H9 (cell line): Measurements from ENCODE around the gene CORO7. TPM values are rescaled to one million over a fixed set of nuclear protein-coding genes. Genes with fewer than 3 reads are reported as not detected.
A peak's percentile ranks its signal among the peaks of the same experiment; 100 is the strongest.

Experiments
- DNase-seq: peaks from one replicate; pipeline ENCODE4 v3.0.0-alpha.2; 2017
- H2AFZ ChIP-seq: one replicate; pipeline ENCODE4 v1.6.1; 2013; ENCODE audit warnings: mild to moderate bottlenecking, low read length, control low read depth, moderate library complexity
- H2AK5ac ChIP-seq: 2 replicates; pipeline ENCODE4 v1.6.1; 2013; ENCODE audit warnings: low read length, control low read depth, mixed read lengths; ENCODE audit not compliant: insufficient read length
- H2BK120ac ChIP-seq: one replicate; pipeline ENCODE4 v1.6.1; 2013; ENCODE audit warnings: low read depth, mild to moderate bottlenecking, low read length, control low read depth, inconsistent platforms; ENCODE audit not compliant: poor library complexity, severe bottlenecking
- H2BK12ac ChIP-seq: 2 replicates; pipeline ENCODE4 v1.6.1; 2013; ENCODE audit warnings: low read length, control low read depth, mixed read lengths, low read depth; ENCODE audit not compliant: insufficient read length
- H2BK15ac ChIP-seq: 2 replicates; pipeline ENCODE4 v1.6.1; 2013; ENCODE audit warnings: low read depth, low read length, control low read depth
- H2BK20ac ChIP-seq: one replicate; pipeline ENCODE4 v1.6.1; 2013; ENCODE audit warnings: low read depth, mild to moderate bottlenecking, low read length, control low read depth, inconsistent platforms; ENCODE audit not compliant: poor library complexity, severe bottlenecking
- H2BK5ac ChIP-seq: 2 replicates; pipeline ENCODE4 v1.6.1; 2013; ENCODE audit warnings: low read length, control low read depth, mixed read lengths; ENCODE audit not compliant: insufficient read length
- H3K14ac ChIP-seq: 2 replicates; pipeline ENCODE4 v1.6.1; 2013; ENCODE audit warnings: low read length, control low read depth; ENCODE audit not compliant: insufficient read depth
- H3K18ac ChIP-seq: 2 replicates; pipeline ENCODE4 v1.6.1; 2013; ENCODE audit warnings: low read depth, mild to moderate bottlenecking, mixed read lengths, low read length, control low read depth; ENCODE audit not compliant: insufficient read length
- H3K23ac ChIP-seq: 2 replicates; pipeline ENCODE4 v1.6.1; 2013; ENCODE audit warnings: low read length, control low read depth, mixed read lengths, low read depth; ENCODE audit not compliant: insufficient read length
- H3K23me2 ChIP-seq: 2 replicates; pipeline ENCODE4 v1.6.1; 2013; ENCODE audit warnings: low read depth, mild to moderate bottlenecking, mixed read lengths, low read length, control low read depth; ENCODE audit not compliant: insufficient read length, poor library complexity, severe bottlenecking
- H3K27ac ChIP-seq: 2 replicates; pipeline ENCODE4 v1.5.1; 2013; ENCODE audit warnings: low read length, control low read depth, mixed read lengths, low read depth; ENCODE audit not compliant: insufficient read length
- H3K27me3 ChIP-seq: 2 replicates; pipeline ENCODE4 v1.6.1; 2013; ENCODE audit warnings: low read length, control low read depth, inconsistent platforms; ENCODE audit not compliant: insufficient read depth
- H3K4ac ChIP-seq: 2 replicates; pipeline ENCODE4 v1.6.1; 2013; ENCODE audit warnings: low read depth, mild to moderate bottlenecking, control low read depth, inconsistent platforms, low read length, moderate library complexity
- H3K4me1 ChIP-seq: 2 replicates; pipeline ENCODE4 v1.6.1; 2013; ENCODE audit warnings: low read length, control low read depth, inconsistent platforms; ENCODE audit not compliant: insufficient read depth
- H3K4me2 ChIP-seq: 2 replicates; pipeline ENCODE4 v1.6.1; 2013; ENCODE audit warnings: low read length, control low read depth, mixed read lengths; ENCODE audit not compliant: insufficient read length, insufficient read depth
- H3K56ac ChIP-seq: 2 replicates; pipeline ENCODE4 v1.6.1; 2013; ENCODE audit warnings: low read depth, mild to moderate bottlenecking, mixed read lengths, low read length, control low read depth; ENCODE audit not compliant: insufficient read length
- H3K79me1 ChIP-seq: 2 replicates; pipeline ENCODE4 v1.6.1; 2013; ENCODE audit warnings: low read depth, mild to moderate bottlenecking, moderate library complexity, low read length, control low read depth, inconsistent platforms; ENCODE audit not compliant: insufficient read depth, poor library complexity, severe bottlenecking
- H3K79me2 ChIP-seq: 2 replicates; pipeline ENCODE4 v1.6.1; 2013; ENCODE audit warnings: low read length, control low read depth, inconsistent platforms; ENCODE audit not compliant: insufficient read depth
- H3K9ac ChIP-seq: 2 replicates; pipeline ENCODE4 v1.6.1; 2013; ENCODE audit warnings: low read length, control low read depth, mixed read lengths; ENCODE audit not compliant: insufficient read length; ENCODE audit errors: extremely low read depth
- H3K9me3 ChIP-seq: one replicate; pipeline ENCODE4 v1.6.1; 2013; ENCODE audit warnings: low read depth, low read length, inconsistent platforms; ENCODE audit not compliant: control insufficient read depth
- H3T11ph ChIP-seq: one replicate; pipeline ENCODE4 v1.6.1; 2013; ENCODE audit warnings: mild to moderate bottlenecking, low read length, control low read depth, inconsistent platforms
- H4K20me1 ChIP-seq: one replicate; pipeline ENCODE4 v1.6.1; 2013; ENCODE audit not compliant: control insufficient read depth, insufficient read length, insufficient read depth
- H4K5ac ChIP-seq: 2 replicates; pipeline ENCODE4 v1.6.1; 2013; ENCODE audit warnings: low read depth, mild to moderate bottlenecking, mixed read lengths, low read length, control low read depth; ENCODE audit not compliant: insufficient read length
- H4K8ac ChIP-seq: replicated peaks from 2 replicates; pipeline ENCODE4 v1.6.1; 2013; ENCODE audit warnings: low read length, control low read depth, mixed read lengths, low read depth; ENCODE audit not compliant: insufficient read length
- H4K91ac ChIP-seq: 2 replicates; pipeline ENCODE4 v1.6.1; 2013; ENCODE audit warnings: low read depth, mild to moderate bottlenecking, moderate library complexity, mixed read lengths, low read length, control low read depth; ENCODE audit not compliant: insufficient read length
- H3K27ac Mint-ChIP-seq, 3 experiments: 2 replicates in 2 of 3; 3 replicates in 1 of 3; pipeline ENCODE4 v1.8.0; 2020 to 2021; ENCODE audit warnings: mixed read lengths in 3 of 3, mild to moderate bottlenecking in 1 of 3, moderate library complexity in 1 of 3
- H3K27me3 Mint-ChIP-seq: 2 replicates; pipeline ENCODE4 v1.8.0; 2021; ENCODE audit warnings: low read depth, mild to moderate bottlenecking, moderate library complexity, mixed read lengths
- H3K36me3 Mint-ChIP-seq, 3 experiments: 2 replicates in 2 of 3; 3 replicates in 1 of 3; pipeline ENCODE4 v1.8.0; 2020 to 2021; ENCODE audit warnings: low read depth in 3 of 3, mixed read lengths in 3 of 3; ENCODE audit not compliant: insufficient read depth in 1 of 3
- H3K4me1 Mint-ChIP-seq, 2 experiments: 2 replicates each; pipeline ENCODE4 v1.8.0; 2020; ENCODE audit warnings: mixed read lengths in 2 of 2
- H3K4me3 Mint-ChIP-seq, 2 experiments: 2 replicates in 1 of 2; 3 replicates in 1 of 2; pipeline ENCODE4 v1.8.0; 2020 to 2021; ENCODE audit warnings: mild to moderate bottlenecking in 2 of 2, mixed read lengths in 2 of 2, moderate library complexity in 1 of 2
- H3K9me3 Mint-ChIP-seq, 2 experiments: 2 replicates in 1 of 2; 3 replicates in 1 of 2; pipeline ENCODE4 v1.8.0; 2020; ENCODE audit warnings: mild to moderate bottlenecking in 2 of 2, mixed read lengths in 2 of 2, moderate library complexity in 1 of 2
- CTCF ChIP-seq: fragments of 200-600 bp; sonication (generic); conservative IDR thresholded peaks from 3 replicates; pipeline ENCODE4 v1.8.0; 2021; ENCODE audit warnings: antibody characterized with exemption, mild to moderate bottlenecking
- WGBS: extraction: QIAGEN DNeasy Blood & Tissue Kit; methylation state at CpG from one replicate; pipeline ENCODE4 v1.1.7; 2013; ENCODE audit warnings: missing lambda C conversion rate, low lambda C conversion rate, mixed read lengths; ENCODE audit not compliant: insufficient read length; ENCODE audit errors: extremely low coverage; 5-methylcytosine and 5-hydroxymethylcytosine counted together
- total RNA-seq: library from RNA; stranded (reverse); gene quantifications from 2 replicates; pipeline ENCODE4 v1.2.1, GENCODE V29; 2021

The CORO7 gene
- total RNA-seq, 1 experiment from 2014 or later = 38.4 TPM

GRCh38 chr16:4401094-4401501 is 15.3 kb downstream of the CORO7 start:
- Histone ChIP-seq H3K4me2 (no peak overlapping the region), H3K23me2 (no peaks in the 10 kb centered on the region), H3K4me1 (no peaks in the 10 kb centered on the region), H2BK12ac (no peak overlapping the region), H3K56ac (no peak overlapping the region), H2AFZ (no peak overlapping the region), H3K79me2 (no peaks in the 10 kb centered on the region), H4K5ac (no peak overlapping the region), H3T11ph (no peak overlapping the region), H3K23ac (no peak overlapping the region), H4K91ac (no peak overlapping the region), H2BK20ac (no peak overlapping the region), H3K9me3 (no peaks in the 10 kb centered on the region), H2AK5ac (no peak overlapping the region), H3K14ac (no peak overlapping the region), H3K4ac (no peak overlapping the region), H3K18ac (no peak overlapping the region), H2BK15ac (no peak overlapping the region), H2BK5ac (no peak overlapping the region), H4K8ac (no peak overlapping the region), H2BK120ac (no peak overlapping the region), H3K9ac (no peak overlapping the region), H3K27me3 (no peaks in the 10 kb centered on the region), H3K27ac (no peak overlapping the region), H3K79me1 (no peaks in the 10 kb centered on the region), H4K20me1 (no peaks in the 10 kb centered on the region)
- peaks cover 6 to 8% of the 10 kb centered on the region in 2 experiments for H3K4me1 Mint-ChIP-seq
- H3K9me3 Mint-ChIP-seq = no peaks in the 10 kb centered on the region; a peak in 2 of 5 replicates
- DNase-seq = no peak
- H3K4me3 Mint-ChIP-seq = no peak overlapping the region
- peak overlapping the region in 2 of 3 experiments; percentile 1 to 90; a peak in 5 of 7 replicates for H3K27ac Mint-ChIP-seq
- WGBS = no CpG with 5 or more reads among the region's 12 CpGs
- no peak for TF ChIP-seq CTCF
- peaks cover 0 to 12% (median 0%) of the 10 kb centered on the region in 3 experiments; a peak in 3 of 7 replicates for H3K36me3 Mint-ChIP-seq
- no peaks in the 10 kb centered on the region for H3K27me3 Mint-ChIP-seq
